HG03432 (cell line): Measurements from ENCODE around the gene VWC2.

Source experiments
- ATAC-seq: cut with Tn5 transposase; IDR thresholded peaks from one replicate; pipeline ENCODE4 v1.9.1; 2021; ENCODE audit warnings: mild to moderate bottlenecking, moderate library complexity; ENCODE audit not compliant: unreplicated experiment

Gene VWC2

DNA sequence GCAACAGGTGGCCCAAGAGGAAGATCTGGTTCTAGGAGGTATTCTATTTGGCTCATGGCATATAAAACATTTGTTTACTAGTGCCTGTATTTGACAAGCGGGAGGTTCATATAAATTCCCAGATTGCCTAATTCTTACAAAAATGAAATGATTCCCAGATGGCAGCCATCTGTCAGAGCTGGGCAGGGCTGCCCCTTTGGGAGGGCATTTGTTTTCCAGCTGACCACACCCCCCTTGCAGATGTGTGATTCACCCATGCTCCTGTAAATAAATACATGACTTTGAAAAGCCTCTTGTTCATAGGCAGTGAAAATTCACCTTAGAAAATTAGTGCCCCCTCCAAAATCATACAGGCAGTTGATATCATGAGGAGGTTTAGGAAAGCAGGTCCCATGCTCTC is 8.6 kb downstream of the VWC2 start:
- no peak for ATAC-seq

DNA sequence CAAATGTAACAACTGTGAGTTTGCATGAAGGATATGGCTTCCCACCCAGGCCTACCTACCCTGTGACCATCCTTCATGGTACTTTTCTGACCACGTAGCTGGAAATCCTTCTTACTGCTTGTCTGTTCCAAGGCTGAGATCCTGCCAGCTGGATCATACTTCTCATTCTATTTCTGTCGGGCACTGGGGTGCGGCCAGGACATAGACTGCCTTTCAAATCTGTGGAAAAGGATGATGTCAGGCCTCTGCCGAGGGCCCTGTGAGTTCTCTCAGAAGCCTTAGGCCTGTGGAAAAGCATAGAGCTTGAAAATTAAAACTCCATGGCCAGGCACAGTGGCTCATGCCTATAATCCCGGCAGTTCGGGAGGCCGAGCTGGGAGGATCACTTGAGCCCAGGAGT is 10.0 kb downstream of the VWC2 start:
- no peak for ATAC-seq

DNA sequence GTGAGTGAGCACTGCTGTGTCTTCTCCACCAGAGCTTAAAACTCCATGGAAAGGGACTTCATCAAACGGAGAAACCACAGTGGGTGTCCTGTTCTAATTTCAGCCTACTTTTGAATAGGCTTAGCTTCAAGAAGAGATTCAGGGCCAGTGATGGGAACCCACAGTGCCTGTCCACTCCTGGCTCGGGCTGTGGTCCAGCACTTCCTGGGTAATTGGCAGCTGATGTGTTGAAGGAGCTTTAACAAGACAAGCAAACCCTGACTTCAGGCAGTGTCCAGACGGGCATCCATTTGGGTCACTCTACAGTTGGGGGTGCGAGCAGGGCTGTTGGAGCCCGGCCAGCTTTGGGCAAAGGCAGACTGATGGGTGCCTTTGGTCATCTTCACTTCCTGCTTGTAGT is 14.5 kb downstream of the VWC2 start:
- no peak for ATAC-seq

DNA sequence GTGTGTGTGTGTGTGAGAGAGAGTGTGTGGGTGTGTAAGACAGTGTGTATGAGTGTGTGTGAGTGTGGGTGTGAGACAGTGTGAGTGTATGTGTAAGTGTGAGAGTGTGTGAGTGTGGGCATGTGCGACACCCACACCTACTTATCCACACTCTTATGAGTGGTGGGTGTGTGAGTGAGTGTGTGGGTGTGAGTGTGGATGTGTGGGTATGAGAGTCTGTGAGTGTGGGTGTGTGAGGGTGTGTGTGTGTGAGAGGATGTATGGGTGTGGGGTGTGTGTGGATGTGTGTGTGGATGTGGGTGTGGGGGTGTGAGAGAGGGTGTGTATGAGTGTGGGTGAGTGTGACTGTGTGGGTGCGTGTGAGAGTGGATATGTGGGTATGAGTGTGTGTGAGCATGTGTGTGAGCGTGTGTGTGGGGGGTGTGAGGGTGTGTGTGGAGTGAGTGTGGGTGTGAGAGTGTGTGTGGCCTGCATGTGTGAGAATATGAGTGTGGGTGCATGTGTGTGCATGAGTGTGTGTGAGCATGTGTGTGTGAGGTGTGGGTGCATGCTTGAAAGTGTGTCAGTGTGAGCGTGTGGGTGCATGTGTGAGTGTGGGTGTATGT is 15.1 kb downstream of the VWC2 start:
- ATAC-seq: no peak

DNA sequence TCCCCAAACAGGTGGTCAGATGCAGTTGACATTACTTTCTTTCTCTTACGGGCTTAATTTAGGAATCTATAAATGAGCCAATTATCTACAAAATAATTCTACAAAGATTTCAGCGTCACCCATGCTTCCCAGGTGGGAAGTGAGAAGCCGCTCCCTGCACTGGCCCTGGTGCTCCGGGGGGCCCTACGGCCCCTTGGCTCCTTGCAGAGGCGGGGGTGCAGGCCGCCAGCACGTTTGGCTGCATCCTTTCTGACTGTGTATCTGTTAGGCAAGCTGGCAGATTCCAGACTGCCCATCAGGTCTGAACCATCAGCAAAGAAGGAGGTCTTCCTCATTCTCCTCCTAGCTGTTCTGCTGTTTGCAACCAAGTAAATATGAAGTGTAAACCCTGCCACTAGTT is 16.3 kb downstream of the VWC2 start:
- ATAC-seq: no peak

DNA sequence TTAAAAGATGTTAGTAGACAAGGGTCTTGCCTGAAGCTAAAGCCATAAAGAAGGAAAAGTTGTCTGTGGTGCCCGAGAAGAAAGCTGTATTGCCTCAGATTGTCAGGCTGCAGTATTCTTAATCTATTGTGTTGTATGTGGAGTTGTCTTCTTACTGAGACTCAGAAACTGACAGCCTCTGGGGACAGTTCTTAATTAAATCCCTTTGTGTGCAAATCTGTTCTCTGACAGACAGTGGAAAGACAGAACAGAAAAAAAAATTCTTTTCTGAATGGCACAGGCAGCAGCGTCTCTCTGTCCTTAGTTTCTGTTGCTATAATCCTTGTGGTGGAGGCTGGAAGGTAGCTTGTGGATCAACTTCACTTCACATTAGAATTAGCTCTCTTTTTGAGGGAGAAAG is 16.8 kb downstream of the VWC2 start:
- ATAC-seq: no peak

DNA sequence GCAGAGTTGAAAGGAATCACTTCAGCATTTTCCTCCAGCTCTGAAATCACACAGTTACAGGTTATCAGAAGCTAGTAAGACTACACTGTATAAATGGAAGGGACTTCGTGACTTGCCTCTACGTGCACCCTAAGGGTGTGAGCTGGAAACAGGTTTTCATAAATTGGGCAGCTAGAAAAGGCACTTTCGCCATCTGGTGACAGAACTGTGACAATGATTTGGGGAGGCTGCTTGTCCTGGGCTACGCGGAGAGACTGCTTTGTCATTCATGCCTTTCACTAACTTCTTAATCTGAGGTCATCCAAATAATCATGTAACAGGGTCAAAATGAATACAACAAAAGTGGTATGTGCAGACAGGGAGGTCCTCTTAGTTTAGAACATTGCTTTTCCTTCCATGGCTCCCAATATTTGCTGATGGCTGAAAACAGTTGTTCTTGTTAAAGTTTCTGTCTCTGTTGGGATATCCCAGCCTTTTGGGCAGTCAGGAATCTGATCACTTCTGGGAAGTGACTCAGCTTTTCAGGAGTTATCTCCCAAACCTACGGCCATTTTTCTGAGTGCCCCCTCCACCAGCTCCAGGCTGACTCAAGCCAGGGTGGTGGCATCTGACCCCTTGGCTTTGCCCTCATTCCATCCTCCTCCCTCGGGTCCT is 17.8 kb downstream of the VWC2 start:
- ATAC-seq: peak; percentile 92

DNA sequence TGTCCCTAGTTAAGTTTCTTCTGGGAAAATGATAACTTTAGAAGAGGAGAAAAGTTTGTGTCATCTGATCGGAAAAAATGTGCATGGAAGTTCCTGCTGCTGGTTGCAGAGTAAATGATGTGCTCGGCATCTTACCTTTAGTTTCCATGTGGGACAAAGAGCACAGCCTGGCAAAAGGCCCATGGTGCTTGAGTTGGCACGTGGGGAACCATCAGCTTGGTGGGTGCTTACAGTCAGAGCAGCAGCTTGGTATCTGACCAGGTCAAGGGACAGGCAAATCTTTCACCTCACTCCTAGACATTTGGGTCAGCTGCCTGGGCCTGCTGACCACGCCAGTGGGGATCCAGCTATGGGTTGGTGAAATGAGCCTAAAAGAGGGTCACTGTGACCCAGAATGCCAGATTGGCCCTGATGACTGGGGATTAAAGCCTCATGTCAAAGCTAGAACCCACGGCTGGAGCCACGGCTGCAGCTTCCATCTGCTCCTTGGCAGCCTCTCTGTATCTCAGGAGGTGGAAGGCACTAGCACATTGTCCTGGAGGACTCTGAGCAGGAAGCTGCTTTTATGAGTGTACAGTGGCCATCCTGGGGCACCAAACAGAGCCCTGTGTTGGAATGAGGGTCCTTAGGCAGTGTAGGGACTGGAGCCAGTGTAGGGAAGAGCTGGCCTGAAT is 24.7 kb downstream of the VWC2 start:
- ATAC-seq: no peak

DNA sequence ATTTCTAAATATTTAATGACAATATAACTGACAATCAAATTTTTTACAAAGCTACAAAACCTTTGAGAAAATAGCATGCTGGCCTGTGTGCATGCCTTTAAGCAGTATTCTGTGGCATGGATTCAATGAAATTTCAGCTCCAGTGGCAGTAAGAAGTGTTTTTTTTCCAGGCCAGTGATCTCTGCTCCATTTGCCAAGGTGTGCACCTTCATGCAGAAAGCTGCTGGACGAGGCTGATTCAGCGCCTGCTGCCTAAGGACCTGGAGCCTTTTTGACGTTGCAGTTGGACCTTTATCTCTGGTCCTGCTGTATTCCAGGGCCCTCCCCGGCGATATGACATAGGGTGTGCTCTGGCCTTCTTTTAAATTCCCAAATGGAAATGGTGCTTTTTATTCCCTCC is 26.6 kb downstream of the VWC2 start:
- ATAC-seq: no peak

DNA sequence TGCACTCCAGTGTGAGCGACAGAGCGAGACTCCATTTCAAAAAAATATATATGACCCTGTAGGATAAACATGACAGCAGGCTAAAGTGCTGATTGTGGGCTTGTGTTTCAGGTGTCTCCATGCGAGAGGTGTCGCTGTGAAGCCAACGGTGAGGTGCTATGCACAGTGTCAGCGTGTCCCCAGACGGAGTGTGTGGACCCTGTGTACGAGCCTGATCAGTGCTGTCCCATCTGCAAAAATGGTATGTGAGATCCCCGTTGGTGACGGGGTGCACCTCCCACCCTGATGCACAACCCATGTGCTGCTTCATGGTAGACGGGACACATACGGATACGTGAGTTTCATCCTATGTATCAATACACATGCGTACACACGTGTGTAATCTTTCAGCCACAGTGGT is 29.2 kb downstream of the VWC2 start:
- ATAC-seq: no peak

DNA sequence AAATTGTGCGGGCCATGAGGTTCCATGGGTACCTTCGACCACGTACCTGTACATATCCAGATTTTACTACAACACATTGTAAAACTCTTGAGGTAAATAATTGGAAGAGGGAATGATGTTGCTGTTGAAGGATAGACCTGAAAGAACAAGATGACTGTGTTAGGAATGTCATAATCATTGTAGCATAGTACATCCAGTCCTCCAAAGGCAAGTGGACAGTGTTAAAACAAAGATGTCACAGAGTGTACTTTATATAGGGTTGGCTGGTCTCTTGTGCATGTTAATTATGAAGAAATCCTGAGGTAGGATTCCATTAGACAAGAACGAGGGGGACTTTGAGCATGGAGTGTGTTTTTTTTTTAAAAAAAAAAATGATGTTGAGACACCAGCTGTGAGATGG is 30.4 kb downstream of the VWC2 start:
- ATAC-seq: no peak

DNA sequence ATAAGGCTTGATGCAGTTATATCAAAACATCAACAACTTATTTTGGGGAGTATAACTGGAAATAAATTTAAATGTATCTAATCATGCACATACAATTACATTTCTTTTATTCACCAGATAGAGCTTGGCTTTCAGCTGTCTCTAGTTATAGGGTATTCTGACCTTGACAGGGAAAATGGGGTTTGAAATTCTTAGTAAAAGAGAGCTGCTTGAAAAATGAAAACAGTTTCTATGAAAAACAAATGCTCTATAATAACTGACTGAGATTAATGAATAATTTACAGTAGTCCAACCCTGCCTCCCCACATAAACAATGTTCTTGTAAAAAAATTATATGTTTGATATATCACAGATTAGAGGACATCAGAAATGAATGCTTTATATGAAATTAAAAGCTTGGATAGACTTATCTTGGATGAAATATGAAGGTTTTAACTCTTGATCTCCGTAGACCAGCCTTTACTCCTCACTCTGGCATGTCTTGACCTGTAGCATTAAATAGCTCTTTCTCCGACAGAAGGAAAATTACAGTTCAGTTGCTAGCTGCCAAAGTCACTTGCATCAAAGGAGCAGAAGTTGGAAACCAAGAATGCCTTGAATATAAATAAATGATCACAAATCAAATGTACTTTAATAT is 32.1 kb downstream of the VWC2 start:
- ATAC-seq: no peak

DNA sequence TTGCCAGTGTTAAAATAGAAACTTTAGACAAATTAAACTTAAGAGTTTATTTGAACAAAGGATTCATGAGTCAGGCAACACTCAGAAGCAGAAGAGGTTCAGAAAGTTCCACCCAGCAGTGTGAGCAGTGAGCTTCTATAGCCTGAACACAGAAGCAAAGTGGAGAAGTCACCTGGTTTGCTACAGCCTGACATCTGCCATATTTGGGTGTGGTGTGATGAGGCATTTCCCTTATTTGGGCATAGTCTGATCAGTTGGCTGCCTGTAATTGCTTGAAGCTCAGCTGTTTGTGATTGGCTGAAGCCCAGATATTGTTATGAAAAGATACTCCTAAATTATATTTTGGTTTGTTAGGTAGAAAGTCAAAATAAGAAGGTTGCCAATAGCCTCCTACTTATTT is 39.1 kb downstream of the VWC2 start:
- no peak for ATAC-seq

DNA sequence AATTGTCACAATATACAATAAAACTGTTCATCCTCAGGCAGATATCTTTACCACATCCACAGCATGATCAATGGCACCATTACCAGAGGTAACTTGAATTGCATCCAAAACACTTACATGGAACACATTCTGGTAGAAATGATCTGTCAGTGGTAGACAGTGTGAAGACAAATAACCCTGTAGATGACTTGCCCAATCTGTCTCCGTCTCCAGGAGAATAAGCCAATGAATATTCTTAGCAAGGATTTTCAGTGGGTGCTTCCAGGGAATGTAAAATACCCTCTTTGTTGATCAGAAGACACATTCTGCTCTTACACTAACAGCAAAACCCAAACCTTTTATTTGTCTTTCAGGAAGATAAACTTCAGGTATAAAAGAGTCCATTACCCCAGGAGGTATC is 43.8 kb downstream of the VWC2 start:
- no peak for ATAC-seq

DNA sequence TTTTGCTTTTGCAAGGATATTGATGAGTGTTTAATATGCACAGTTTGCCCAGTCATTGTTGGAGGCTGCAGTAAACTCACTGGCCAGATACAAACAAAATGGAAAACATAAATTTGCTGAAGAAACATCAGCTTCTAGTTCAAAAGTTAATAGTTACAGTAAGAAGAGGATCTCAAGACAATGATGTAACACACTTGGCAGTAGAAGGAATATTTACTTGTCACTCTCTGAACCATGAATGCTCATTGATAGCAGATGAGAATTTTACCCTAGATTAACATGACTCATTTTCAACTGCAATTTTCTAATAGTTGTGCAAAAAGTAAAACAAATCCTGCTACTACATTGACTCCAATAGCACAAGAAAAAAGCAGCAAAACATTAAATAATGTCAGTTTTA is 47.7 kb downstream of the VWC2 start:
- ATAC-seq: no peak

DNA sequence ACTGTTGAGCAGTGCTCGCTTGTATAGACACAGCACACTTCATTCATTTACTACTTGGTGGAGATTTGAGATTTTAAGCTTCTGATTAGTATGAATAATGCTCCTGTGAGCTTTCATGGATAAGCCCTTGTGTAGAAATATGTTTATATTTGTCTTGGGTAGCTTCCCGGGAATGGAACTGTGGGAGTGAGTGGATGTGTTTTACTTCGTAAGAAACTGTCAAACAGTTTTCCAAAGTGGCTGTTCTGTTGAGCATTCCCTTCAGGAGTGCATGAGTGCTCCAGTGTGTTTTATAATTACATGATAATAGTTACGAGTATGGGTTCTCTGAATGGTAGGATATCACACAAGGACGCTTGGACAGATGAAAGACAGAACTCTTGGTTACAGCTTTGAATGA is 49.4 kb downstream of the VWC2 start:
- no peak for ATAC-seq

DNA sequence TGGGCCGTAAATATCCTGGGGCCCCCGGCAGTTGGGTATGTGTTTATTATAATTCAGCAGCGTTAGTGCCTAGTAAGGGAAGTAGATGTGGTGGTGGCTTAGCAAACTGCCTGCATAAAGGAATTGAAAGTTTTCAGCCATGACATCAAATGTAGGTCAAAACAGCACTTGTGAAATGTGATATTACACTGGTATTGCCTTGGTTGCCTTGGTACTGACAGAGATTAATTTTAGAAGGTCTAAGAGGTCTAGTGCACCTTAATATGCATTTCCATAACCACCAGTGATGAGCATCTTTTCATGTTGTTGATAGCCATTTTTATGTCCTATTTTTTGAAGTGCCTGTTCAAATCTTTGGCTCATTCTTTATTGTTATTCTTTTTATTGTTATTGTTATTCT is 50.1 kb downstream of the VWC2 start:
- ATAC-seq: no peak

DNA sequence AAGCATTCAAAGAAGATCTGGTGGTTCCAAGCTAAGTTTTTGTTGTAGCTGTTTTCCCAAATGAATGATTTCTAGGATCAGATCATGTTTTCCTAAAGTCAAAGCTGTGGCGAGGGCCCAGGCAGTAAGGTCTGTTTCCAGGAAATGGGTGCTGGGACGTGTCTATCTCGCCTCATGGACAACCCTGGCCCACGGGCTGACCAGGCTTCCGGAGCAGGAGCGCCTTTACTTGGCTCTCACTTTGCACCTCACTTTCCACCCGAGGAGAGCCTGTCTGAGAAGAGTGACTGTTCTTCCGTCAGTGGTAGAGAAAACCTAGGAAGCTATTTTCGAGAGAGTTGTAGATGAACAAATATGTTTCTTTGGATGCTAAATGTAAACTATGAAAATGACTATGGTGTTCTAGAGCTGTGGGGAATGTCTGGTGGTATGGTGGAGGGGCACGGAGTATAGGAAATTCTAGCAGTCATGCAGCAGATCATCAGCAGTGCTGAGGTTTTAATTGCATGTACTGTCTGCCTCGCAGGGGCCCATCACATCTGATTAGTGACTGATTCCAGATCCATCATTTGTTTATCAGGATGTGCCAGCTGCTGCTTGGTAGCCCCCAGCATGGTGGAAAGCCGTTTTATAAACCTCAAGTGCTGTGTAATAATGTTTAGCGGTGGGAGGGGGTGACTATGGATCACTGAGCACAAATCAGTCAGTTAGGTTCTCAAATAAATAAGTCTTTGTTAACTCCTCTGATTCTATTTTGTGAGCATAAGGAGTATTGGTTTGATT is 66.6 kb downstream of the VWC2 start:
- ATAC-seq: no peak

DNA sequence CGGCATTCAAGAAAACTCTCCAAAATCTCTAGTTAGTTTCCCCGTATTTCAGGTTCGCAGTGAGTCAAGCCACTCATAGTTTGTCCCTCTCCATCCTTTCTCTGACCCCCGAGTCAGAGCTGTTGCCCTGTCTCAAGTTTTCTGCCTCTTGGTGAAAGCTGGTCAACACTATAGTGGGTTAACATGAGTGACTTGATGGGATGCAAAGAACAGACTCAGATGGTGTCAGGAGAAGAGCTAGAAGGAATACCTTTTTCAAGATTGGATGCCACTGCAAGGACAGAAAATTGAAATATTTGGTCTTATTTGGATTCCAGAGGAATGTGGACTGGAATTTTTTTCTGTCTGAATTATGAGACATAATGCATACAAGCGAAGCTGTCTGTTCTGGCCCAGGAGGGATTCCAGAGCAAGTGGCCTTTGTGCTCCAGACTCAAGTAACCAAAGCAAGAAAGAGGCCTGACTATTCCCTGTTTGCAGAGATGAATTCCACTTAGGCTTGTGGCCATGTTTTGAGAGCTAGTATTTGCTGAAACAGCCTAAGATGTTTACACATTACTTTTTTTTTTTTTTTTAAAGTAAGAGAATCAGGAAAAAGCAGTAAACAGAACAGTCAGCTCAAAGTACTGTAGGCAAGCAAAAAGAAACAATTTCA is 67.4 kb downstream of the VWC2 start:
- no peak for ATAC-seq

DNA sequence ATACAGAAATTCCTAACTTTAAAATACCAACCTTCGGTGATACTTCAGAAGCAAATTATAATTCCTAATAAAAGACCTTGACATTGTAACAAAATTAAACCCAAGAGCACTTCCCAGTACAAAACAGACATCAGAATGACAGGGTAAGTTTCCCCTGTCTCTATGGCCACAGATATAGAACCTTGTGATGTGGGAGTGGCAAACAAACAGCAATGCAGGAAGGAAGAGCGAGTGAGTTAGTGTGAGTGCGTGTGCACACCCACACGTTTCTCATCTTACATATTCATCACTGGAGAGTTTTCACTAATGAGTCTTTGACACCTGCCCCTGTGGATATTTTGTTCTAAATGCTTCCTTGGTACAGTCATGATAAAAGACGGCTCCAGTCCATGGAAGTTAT is 72.2 kb downstream of the VWC2 start:
- no peak for ATAC-seq
